ENCODE data around the gene SEC61A1. TPM values are rescaled to one million over a fixed set of nuclear protein-coding genes. Genes with fewer than 3 reads are reported as not detected.

SEC61A1 gene
- total RNA-seq, 1 donor: 383 TPM

- DNase-seq (ENCODE audit: low read depth): no peak
- no peak overlapping the region for H3K4me3 ChIP-seq (ENCODE audit: low read depth, low read length)
Measured at GRCh38 chr3:128077202-128077624, 25.0 kb downstream of the SEC61A1 start.

DNA sequence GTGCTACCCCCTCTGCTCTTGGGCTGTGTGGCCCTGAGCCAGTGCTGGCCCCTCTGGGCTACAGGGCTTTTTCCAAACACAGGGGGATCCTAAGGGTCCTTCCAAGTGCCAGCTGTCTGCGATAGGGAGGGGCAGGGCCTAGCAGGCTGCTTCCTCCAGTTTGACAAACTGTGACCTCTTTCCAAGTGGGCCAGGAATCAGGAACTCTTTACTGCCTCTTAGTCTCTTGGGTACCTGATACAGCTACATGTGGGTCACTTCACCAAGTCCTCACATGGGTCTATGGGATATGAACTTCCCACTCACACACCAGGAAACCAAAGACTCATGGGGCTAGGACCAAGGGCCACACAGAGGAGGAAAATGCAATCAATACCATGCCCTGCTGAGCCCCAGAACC is 25.4 kb downstream of the SEC61A1 start:
- no peak for TF ChIP-seq CTCF (IDR thresholded peaks at IDR 0.05; ENCODE audit: insufficient read depth, low read depth, low read length)
- no peak for DNase-seq (ENCODE audit: low read depth)
- H3K4me3 ChIP-seq (ENCODE audit: low read depth, low read length): no peak overlapping the region

More at GRCh38 chr3:128077202-128077624, 25.0 kb downstream of the SEC61A1 start:
- no peak for TF ChIP-seq CTCF (IDR thresholded peaks at IDR 0.05; ENCODE audit: insufficient read depth, low read depth, low read length)

- peak; percentile 28 for DNase-seq (ENCODE audit: low read depth)
- no peak overlapping the region for H3K4me3 ChIP-seq (ENCODE audit: low read depth, low read length)
- no peak for TF ChIP-seq CTCF (IDR thresholded peaks at IDR 0.05; ENCODE audit: insufficient read depth, low read depth, low read length)
Measured at GRCh38 chr3:128078322-128078721, 26.1 kb downstream of the SEC61A1 start.

- TF ChIP-seq CTCF (IDR thresholded peaks at IDR 0.05; ENCODE audit: insufficient read depth, low read depth, low read length): no peak
- no peak for DNase-seq (ENCODE audit: low read depth)
- no peak overlapping the region for H3K4me3 ChIP-seq (ENCODE audit: low read depth, low read length)
Measured at GRCh38 chr3:128078875-128079274, 26.6 kb downstream of the SEC61A1 start.

DNA sequence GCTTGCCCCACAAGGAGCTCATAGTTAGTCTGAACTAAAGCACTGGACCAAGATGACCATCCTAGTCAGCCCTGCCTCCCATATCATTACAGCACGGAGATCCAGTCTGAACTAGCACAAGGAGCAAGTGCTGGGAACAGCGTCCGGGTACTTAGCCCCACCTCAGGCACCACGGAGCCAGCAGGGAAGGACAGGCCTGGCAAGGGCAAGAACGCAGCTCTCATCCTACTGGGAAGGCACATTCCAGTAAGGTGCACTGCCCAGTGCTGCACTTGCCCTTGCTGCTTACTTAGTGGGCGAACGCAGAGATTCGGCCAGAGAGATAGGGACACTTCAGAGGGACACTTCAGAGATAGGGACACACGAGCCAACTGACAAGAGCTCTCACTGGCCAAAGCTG is 27.6 kb downstream of the SEC61A1 start:
- DNase-seq (ENCODE audit: low read depth): no peak
- H3K4me3 ChIP-seq (ENCODE audit: low read depth, low read length): no peak overlapping the region
- no peak for TF ChIP-seq CTCF (IDR thresholded peaks at IDR 0.05; ENCODE audit: insufficient read depth, low read depth, low read length)

DNA sequence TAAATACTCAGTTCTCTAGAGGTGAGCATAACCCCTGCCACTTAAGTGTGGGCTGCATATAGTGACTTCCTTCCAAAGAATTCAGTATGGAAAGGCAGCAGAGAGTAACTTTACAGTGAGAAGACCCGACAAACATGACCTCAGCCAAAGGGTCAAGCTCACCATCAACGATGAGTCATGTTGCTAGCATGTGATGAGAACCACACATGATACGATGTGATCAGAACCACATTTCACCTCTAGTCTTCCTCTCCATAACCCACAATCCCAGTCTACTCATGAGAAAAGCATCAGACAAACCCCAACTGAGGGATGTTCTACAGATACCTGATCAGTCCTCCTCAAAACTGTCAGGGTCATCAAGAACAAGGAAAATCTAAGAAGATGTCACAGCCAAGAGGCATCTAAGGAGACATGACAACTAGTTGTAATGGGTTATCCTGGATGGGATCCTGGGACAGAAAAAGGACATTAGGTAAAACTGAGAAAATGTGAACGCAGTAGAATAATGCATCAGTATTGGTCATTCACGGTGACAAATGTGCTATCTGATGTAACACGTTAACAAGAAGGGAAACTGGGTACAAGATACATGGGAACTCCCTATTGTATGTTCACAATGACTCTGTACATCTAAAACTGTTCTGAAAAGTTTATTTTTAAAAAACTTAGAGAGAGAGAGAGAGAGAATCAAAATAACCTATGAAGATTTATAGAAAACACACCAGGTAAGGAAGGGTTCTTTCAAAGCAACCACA is 28.3 kb downstream of the SEC61A1 start:
- DNase-seq (ENCODE audit: low read depth): peak; percentile 95
- TF ChIP-seq CTCF (IDR thresholded peaks at IDR 0.05; ENCODE audit: insufficient read depth, low read depth, low read length): no peak
- H3K4me3 ChIP-seq (ENCODE audit: low read depth, low read length): no peak overlapping the region

DNA sequence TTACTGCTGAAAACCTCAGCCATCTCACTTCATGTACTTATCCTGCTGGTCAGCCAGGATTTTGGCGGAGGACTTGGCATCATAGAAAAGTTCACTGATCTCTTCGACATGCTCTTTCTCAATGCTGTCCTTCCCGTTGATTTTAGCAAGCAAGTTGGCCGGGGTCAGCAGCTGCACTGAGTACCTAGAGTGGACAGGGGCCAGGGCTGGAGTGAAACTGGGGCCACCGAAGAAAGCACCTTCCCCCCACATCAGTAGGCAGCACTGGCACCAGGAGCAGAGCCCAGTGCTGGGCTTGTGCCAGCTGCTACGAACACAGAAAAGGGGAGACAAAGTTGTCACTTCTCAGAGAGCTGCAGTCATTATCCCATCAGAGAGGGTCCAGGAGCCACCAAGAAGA is 29.0 kb downstream of the SEC61A1 start:
- no peak overlapping the region for H3K4me3 ChIP-seq (ENCODE audit: low read depth, low read length)
- DNase-seq (ENCODE audit: low read depth): no peak
- no peak for TF ChIP-seq CTCF (IDR thresholded peaks at IDR 0.05; ENCODE audit: insufficient read depth, low read depth, low read length)

All from fibroblast of villous mesenchyme (primary cell).